ENCODE results near the gene RHOB.

The RHOB gene

DNA sequence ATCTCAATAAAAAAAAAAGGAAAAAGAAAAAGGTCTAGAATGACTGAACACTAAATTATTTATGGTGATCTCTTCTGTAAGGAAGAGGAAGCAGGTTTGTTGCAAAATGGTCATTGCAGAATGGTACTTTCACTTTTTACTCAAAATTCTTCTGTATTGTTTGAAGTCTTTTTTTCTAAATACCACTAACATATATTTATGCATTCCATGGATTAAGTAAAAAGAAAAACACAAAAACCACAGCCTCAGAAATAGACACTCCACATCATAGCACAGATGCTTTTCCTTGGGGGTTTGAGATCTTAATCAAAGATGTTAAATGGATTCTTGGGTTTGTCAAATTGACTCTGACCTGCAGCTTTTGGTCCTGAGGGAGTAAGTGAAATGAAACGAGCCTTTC is 47.4 kb downstream of the RHOB start:
- DNase-seq (ENCODE audit: low spot score): no peak

DNA sequence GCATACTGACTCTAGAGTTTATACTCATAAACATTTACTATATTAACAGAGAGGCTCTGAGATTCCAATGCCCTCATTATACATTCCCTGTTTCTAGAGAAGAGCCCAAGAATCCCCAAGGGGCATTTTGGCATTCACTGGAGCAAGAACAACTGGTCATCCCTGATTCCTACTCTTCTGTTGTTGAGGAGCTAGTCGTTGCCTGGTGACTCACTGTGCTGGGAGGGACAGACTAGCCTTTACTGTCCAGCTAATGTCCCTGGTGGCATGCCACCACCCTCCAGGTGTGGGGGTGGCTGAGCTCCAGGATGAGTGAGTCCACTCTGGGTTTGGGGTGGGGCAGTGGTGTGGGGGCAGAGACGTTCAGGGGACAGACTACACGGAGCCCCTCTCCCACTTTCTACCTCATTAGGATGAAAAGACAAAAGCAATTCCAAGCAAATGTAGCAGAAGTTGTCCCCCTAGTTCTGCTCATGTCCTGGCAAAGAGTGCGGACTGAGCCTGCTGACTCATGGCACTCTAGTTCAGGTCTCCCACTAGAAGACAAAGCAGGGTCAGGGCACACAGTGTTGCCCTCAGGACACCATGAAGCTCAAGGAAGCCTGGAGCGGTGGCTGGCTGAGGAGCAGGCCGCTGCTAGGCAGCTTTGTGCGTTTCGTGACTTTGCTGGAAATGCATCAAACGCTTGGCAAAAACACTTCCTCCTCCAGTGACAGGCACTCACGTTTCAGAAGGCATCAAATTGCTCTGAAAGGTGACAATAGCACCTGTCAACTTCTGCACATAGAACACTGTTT is 49.4 kb downstream of the RHOB start:
- no peak for DNase-seq (ENCODE audit: low spot score)

DNA sequence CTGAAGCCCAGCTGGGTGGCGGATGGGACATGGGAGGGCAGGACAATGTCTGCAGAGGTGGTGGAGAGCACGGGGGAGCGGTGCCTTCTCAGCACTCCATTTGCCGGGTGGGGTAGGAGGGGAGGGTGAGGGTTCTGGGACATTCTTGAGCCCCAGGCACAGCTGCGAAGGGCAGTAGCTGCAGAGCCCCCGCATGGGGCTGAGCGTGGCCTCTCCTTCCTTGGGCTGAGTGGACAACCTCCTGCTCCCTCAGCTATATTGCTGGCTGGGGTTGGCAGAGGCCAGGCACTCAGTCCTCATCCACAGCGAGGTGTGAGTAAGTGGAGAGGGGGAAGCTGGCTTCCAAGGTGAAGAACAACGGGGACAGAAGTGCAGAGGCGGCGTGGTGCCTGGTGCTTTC is 50.1 kb downstream of the RHOB start:
- no peak for DNase-seq (ENCODE audit: low spot score)

Data from HuH-7.5 (cell line).